GM12878 (cell line): ENCODE results near the gene RANGAP1. TPM values are rescaled to one million over a fixed set of nuclear protein-coding genes. Genes with fewer than 3 reads are reported as not detected.

Source experiments
- ATAC-seq: fragments of 200-7000 bp; cut with Tn5 transposase; 3 replicates; pipeline ENCODE4 v1.9.1; 2020; ENCODE audit warnings: mild to moderate bottlenecking, moderate library complexity
- BruUV-seq: library from RNA; stranded (reverse); fragments of 400-500 nt; replicated peaks from 2 replicates; lab custom pipeline; 2021; lab: Mats Ljungman, UMichigan
- CTCF ChIA-PET: fragments of 300-600 bp; sonication (Branson Sonifier 250); formaldehyde crosslinking; extraction: SDS; loops from one replicate; lab custom pipeline; 2021; ENCODE audit warnings: inconsistent platforms; lab: Yijun Ruan, JAX
- POLR2A ChIA-PET: fragments of 350-600 bp; formaldehyde crosslinking; extraction: SDS; loops from one replicate; lab custom pipeline; 2021; ENCODE audit warnings: inconsistent platforms; lab: Charles Lee
- RAD21 ChIA-PET: fragments of 300-600 bp; sonication (Branson Sonifier 250); formaldehyde crosslinking; loops from one replicate; lab custom pipeline; 2023; ENCODE audit warnings: antibody characterized with exemption; ENCODE audit not compliant: unreplicated experiment; lab: Charles Lee
- SMC1A ChIA-PET: fragments of 300-600 bp; sonication (Branson Sonifier 250); formaldehyde crosslinking; loops from one replicate; lab custom pipeline; 2023; ENCODE audit not compliant: unreplicated experiment, uncharacterized antibody; lab: Charles Lee
- DNase-seq: peaks from one replicate; pipeline ENCODE4 v3.0.0-alpha.2; 2011; ENCODE audit warnings: low read depth, low spot score
- FAIRE-seq: peaks from 3 replicates; lab custom pipeline; 2011; peaks lifted over from hg19 to GRCh38; lab: Jason Lieb, UNC
- H2AFZ ChIP-seq: 2 replicates; pipeline ENCODE4 v1.6.0; 2011; ENCODE audit warnings: low read depth, low read length, control low read depth; ENCODE audit not compliant: control insufficient read depth
- H3K27ac ChIP-seq: 2 replicates; pipeline ENCODE4 v1.5.1; 2011; ENCODE audit warnings: control low read depth; ENCODE audit not compliant: control insufficient read depth, insufficient read depth
- H3K27me3 ChIP-seq, 2 experiments: replicated peaks in 1 of 2; 2 replicates each; pipeline versions ENCODE4 v1.6.0 to v1.6.1; 2011; ENCODE audit warnings: low read length in 1 of 2; ENCODE audit not compliant: control insufficient read depth in 2 of 2, insufficient read depth in 2 of 2
- H3K36me3 ChIP-seq, 2 experiments: 2 replicates each; pipeline ENCODE4 v1.5.1; 2011; ENCODE audit warnings: low read length in 1 of 2; ENCODE audit not compliant: control insufficient read depth in 2 of 2, insufficient read depth in 2 of 2
- H3K4me1 ChIP-seq: 2 replicates; pipeline ENCODE4 v1.6.1; 2011; ENCODE audit warnings: mild to moderate bottlenecking, low read length, moderate library complexity, mixed read lengths; ENCODE audit not compliant: control insufficient read depth, insufficient read depth
- H3K4me2 ChIP-seq: 2 replicates; pipeline ENCODE4 v1.6.0; 2011; ENCODE audit warnings: control low read depth; ENCODE audit not compliant: control insufficient read depth, insufficient read depth
- H3K4me3 ChIP-seq: fragments of 200-600 bp; sonication (generic); 2 replicates; pipeline ENCODE4 v1.5.1; 2016
- H3K79me2 ChIP-seq: 2 replicates; pipeline ENCODE4 v1.6.0; 2011; ENCODE audit warnings: low read length; ENCODE audit not compliant: control insufficient read depth, insufficient read depth
- H3K9ac ChIP-seq: 2 replicates; pipeline ENCODE4 v1.8.0; 2011; ENCODE audit warnings: low read length, control low read depth, mixed read lengths; ENCODE audit not compliant: control insufficient read depth, insufficient read depth
- H3K9me3 ChIP-seq: replicated peaks from 3 replicates; pipeline ENCODE4 v1.5.1; 2011; ENCODE audit warnings: mild to moderate bottlenecking, low read length; ENCODE audit not compliant: control insufficient read depth, insufficient read depth
- H4K20me1 ChIP-seq: 2 replicates; pipeline ENCODE4 v1.6.0; 2011; ENCODE audit not compliant: control insufficient read depth, insufficient read depth
- BCLAF1 ChIP-seq: fragments of 450-650 bp; IDR thresholded peaks from 2 replicates; pipeline ENCODE4 v1.6.1; 2017; ENCODE audit warnings: antibody characterized with exemption, mild to moderate bottlenecking, moderate library complexity
- CEBPB ChIP-seq, 2 experiments: fragments of 150-350 bp in 1 of 2; IDR thresholded peaks; 2 replicates each; pipeline ENCODE4 v1.6.1; 2012 to 2014; ENCODE audit warnings: low read depth in 2 of 2, low read length in 2 of 2, borderline replicate concordance in 1 of 2, inconsistent platforms in 1 of 2
- ELK1 ChIP-seq: IDR thresholded peaks from 2 replicates; pipeline ENCODE4 v1.6.1; 2012; ENCODE audit warnings: low read depth, low read length, improper control_type of control experiment
- EP300 ChIP-seq, 2 experiments: fragments of 150-350 bp in 1 of 2; IDR thresholded peaks; 2 replicates each; pipeline ENCODE4 v1.6.1; 2011 to 2012; ENCODE audit warnings: low read depth in 2 of 2, low read length in 2 of 2, borderline replicate concordance in 1 of 2, improper control_type of control experiment in 1 of 2, inconsistent platforms in 1 of 2; ENCODE audit not compliant: control insufficient read depth in 1 of 2
- GATAD2B ChIP-seq: fragments of 450-650 bp; conservative IDR thresholded peaks from 2 replicates; pipeline ENCODE4 v1.6.1; 2017; ENCODE audit warnings: low read depth, mild to moderate bottlenecking, moderate library complexity
- HDGF ChIP-seq: fragments of 450-650 bp; IDR thresholded peaks from 2 replicates; pipeline ENCODE4 v1.6.1; 2016; ENCODE audit warnings: antibody characterized with exemption
- IRF4 ChIP-seq: IDR thresholded peaks from 2 replicates; pipeline ENCODE4 v1.6.1; 2011; ENCODE audit warnings: low read depth, low read length
- NFYA ChIP-seq: IDR thresholded peaks from 2 replicates; pipeline ENCODE4 v1.6.1; 2011; ENCODE audit warnings: low read depth, mild to moderate bottlenecking, low read length, improper control_type of control experiment, borderline replicate concordance
- NFYB ChIP-seq: IDR thresholded peaks from 2 replicates; pipeline ENCODE4 v1.6.1; 2011; ENCODE audit warnings: low read depth, mild to moderate bottlenecking, low read length, improper control_type of control experiment, moderate library complexity; ENCODE audit not compliant: insufficient read depth
- RUNX3 ChIP-seq: IDR thresholded peaks from 2 replicates; pipeline ENCODE4 v1.6.1; 2012; ENCODE audit warnings: low read length, inconsistent platforms
- SREBF2 ChIP-seq: IDR thresholded peaks from 2 replicates; pipeline ENCODE4 v1.6.1; 2012; ENCODE audit warnings: mild to moderate bottlenecking, low read length
- ZNF24 ChIP-seq: fragments of 450-650 bp; IDR thresholded peaks from 2 replicates; pipeline ENCODE4 v1.6.1; 2017; ENCODE audit warnings: antibody characterized with exemption, mild to moderate bottlenecking
- WGBS: methylation state at CpG from one replicate; pipeline ENCODE4 v1.1.6; 2016; ENCODE audit warnings: low lambda C conversion rate; ENCODE audit not compliant: insufficient replicate concordance, insufficient coverage; ENCODE audit errors: missing lambda C conversion rate; 5-methylcytosine and 5-hydroxymethylcytosine counted together
- in situ Hi-C: fragments of 300-500 bp; cut with MboI; formaldehyde crosslinking; loops from 9 replicates; pipeline ENCODE4 v1.14.3; 2018; ENCODE audit warnings: mixed read lengths
- intact Hi-C: fragments of 100-400 bp; cut with micrococcal nuclease; formaldehyde crosslinking; loops from one replicate; pipeline ENCODE4 v1.14.2; 2022; ENCODE audit not compliant: unreplicated experiment
- polyA plus RNA-seq, 11 experiments: library from polyadenylated mRNA; depleted of rRNA in 4 of 11; unstranded in 6 of 11; stranded (reverse) in 5 of 11; fragments of >200 nt; fragmentation: Nextera tagmentation in 4 of 11; fragmentation: Illumina TruSeq in 1 of 11; extraction: Ambion mirVana in 4 of 11; extraction: Trizol in 1 of 11; gene quantifications; 1 replicate in 1 of 11; 2 replicates in 10 of 11; pipeline versions ENCODE4 v1.2.1 to v1.2.3, GENCODE V29; 2011 to 2016; ENCODE audit warnings: inconsistent platforms in 2 of 11, missing spikeins in 2 of 11, low read depth in 1 of 11
- total RNA-seq, 4 experiments: library from RNA; depleted of rRNA in 3 of 4; stranded (reverse); fragments of >200 nt in 3 of 4; fragmentation: Illumina TruSeq in 1 of 4; extraction: Trizol in 1 of 4; gene quantifications; 2 replicates each; pipeline versions ENCODE4 v1.2.1 to v1.2.3, GENCODE V29; 2013 to 2021
- TF ChIP-seq, protein P1 (sequence below): IDR thresholded peaks from 2 replicates; pipeline ENCODE4 v1.6.1; 2011; ENCODE audit warnings: borderline replicate concordance, low read depth, mild to moderate bottlenecking, moderate library complexity, low read length; ENCODE audit not compliant: insufficient read depth, poor library complexity, severe bottlenecking
- TF ChIP-seq, protein P2 (sequence below): fragments of 450-650 bp; IDR thresholded peaks from 2 replicates; pipeline ENCODE4 v1.6.1; 2016; ENCODE audit warnings: mild to moderate bottlenecking, moderate library complexity, borderline replicate concordance

RANGAP1 gene
- total and polyA plus RNA-seq, 10 of the 15 experiments (the other 5 are each of a cell fraction or from before 2014, with no cell fraction given) = 2.5 to 109 (median 60.2) TPM

DNA sequence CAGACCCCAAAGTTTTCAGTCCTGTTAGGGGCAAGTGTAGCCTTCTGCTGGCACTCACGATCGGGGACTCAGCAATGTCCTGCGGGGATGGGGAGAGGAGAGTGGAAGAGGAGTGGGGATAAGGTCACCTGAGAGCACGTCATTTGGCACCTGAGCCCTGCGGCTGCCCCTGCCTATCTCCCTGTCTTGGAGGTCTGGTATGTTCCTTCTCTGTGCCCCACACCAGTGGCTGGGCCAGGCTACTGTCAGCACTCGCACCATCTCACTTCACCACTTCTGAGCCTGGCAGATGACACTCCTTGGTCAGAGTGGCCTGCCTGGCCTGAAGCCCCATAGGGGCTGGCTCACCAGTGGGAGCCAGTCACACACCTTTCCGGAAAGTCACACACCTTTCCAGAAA is 25.1 kb downstream of the RANGAP1 start:
- Histone ChIP-seq H3K27me3 (no peaks in the 10 kb centered on the region), H4K20me1 (no peaks in the 10 kb centered on the region), H3K4me3 (no peak overlapping the region), H3K4me2 (no peak overlapping the region), H3K27ac (no peak overlapping the region), H3K9me3 (no peaks in the 10 kb centered on the region), H3K9ac (no peak overlapping the region), H3K4me1 (no peaks in the 10 kb centered on the region), H3K36me3 (peaks cover 31 to 62% of the 10 kb centered on the region in 2 experiments; a peak in 3 of 4 replicates), H3K79me2 (no peaks in the 10 kb centered on the region), H2AFZ (no peak overlapping the region)
- ChIA-PET RAD21 (no interaction called here), CTCF (no interaction called here), SMC1A (no interaction called here), POLR2A (no interaction called here)
- no TSS peak for BruUV-seq
- WGBS = 96% methylated on average over 7 of the region's 7 CpGs
- no peak for DNase-seq
- in situ Hi-C loops = no loop called here
- FAIRE-seq = no peak
- intact Hi-C loops = no loop called here
- ATAC-seq = no peak
- TF ChIP-seq CEBPB (IDR thresholded peaks at IDR 0.05; ENCODE audit: borderline replicate concordance in 1 of 2, low read depth in 2 of 2, low read length in 2 of 2) (no peak), RUNX3 (no peak), HDGF (no peak), NFYB (no peak), NFYA (no peak), ELK1 (no peak), SREBF2 (no peak), ZNF24 (no peak), EP300 (IDR thresholded peaks at IDR 0.05; ENCODE audit: borderline replicate concordance in 1 of 2, control insufficient read depth in 1 of 2, low read depth in 2 of 2, low read length in 2 of 2) (no peak), IRF4 (no peak), GATAD2B (no peak), BCLAF1 (no peak)
- TF ChIP-seq, protein P1, sequence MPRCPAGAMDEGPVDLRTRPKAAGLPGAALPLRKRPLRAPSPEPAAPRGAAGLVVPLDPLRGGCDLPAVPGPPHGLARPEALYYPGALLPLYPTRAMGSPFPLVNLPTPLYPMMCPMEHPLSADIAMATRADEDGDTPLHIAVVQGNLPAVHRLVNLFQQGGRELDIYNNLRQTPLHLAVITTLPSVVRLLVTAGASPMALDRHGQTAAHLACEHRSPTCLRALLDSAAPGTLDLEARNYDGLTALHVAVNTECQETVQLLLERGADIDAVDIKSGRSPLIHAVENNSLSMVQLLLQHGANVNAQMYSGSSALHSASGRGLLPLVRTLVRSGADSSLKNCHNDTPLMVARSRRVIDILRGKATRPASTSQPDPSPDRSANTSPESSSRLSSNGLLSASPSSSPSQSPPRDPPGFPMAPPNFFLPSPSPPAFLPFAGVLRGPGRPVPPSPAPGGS = no peak
- TF ChIP-seq, protein P2, sequence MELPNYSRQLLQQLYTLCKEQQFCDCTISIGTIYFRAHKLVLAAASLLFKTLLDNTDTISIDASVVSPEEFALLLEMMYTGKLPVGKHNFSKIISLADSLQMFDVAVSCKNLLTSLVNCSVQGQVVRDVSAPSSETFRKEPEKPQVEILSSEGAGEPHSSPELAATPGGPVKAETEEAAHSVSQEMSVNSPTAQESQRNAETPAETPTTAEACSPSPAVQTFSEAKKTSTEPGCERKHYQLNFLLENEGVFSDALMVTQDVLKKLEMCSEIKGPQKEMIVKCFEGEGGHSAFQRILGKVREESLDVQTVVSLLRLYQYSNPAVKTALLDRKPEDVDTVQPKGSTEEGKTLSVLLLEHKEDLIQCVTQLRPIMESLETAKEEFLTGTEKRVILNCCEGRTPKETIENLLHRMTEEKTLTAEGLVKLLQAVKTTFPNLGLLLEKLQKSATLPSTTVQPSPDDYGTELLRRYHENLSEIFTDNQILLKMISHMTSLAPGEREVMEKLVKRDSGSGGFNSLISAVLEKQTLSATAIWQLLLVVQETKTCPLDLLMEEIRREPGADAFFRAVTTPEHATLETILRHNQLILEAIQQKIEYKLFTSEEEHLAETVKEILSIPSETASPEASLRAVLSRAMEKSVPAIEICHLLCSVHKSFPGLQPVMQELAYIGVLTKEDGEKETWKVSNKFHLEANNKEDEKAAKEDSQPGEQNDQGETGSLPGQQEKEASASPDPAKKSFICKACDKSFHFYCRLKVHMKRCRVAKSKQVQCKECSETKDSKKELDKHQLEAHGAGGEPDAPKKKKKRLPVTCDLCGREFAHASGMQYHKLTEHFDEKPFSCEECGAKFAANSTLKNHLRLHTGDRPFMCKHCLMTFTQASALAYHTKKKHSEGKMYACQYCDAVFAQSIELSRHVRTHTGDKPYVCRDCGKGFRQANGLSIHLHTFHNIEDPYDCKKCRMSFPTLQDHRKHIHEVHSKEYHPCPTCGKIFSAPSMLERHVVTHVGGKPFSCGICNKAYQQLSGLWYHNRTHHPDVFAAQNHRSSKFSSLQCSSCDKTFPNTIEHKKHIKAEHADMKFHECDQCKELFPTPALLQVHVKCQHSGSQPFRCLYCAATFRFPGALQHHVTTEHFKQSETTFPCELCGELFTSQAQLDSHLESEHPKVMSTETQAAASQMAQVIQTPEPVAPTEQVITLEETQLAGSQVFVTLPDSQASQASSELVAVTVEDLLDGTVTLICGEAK = no peak
